GM10266 (cell line): ENCODE measurements around the gene THRB.

Source experiments
- DNase-seq: peaks from one replicate; pipeline ENCODE4 v3.0.0; 2012; ENCODE audit errors: extremely low spot score
- TF ChIP-seq, protein P1 (sequence below): IDR thresholded peaks from 2 replicates; pipeline ENCODE4 v1.5.1; 2012; ENCODE audit warnings: mild to moderate bottlenecking, low read depth; ENCODE audit not compliant: control insufficient read depth, insufficient read depth; ENCODE audit errors: missing control alignments

The THRB gene

DNA sequence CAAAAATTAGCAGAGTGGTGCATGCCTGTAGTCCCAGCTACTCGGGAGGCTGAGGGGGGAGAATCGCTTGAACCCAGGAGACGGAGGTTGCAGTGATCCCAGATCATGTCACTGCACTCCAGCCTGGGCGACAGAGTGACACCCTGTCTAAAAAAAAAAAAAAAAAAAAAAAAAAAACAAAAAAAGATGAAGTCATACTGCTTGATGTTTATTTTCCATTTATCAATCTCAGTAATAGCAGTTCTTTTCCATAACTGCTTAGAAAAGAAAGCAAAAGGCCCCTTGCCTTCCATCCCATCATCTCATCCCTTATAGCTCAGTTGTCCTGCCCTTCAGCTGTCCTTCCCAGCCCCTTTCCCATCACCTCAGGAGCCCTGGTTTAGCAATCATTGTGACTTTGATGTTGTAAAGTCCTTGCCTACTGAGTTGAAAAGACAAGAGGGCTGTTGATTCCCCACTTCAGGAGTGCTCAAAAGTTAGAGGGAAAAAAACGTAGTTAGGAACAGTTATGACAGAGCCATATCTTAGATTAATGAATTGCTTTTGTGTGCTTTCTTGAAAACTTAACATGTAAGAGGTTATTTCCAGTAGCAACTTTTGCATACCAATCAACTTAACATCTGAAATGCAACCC is 18.0 kb upstream of the THRB start:
- TF ChIP-seq, protein P1, sequence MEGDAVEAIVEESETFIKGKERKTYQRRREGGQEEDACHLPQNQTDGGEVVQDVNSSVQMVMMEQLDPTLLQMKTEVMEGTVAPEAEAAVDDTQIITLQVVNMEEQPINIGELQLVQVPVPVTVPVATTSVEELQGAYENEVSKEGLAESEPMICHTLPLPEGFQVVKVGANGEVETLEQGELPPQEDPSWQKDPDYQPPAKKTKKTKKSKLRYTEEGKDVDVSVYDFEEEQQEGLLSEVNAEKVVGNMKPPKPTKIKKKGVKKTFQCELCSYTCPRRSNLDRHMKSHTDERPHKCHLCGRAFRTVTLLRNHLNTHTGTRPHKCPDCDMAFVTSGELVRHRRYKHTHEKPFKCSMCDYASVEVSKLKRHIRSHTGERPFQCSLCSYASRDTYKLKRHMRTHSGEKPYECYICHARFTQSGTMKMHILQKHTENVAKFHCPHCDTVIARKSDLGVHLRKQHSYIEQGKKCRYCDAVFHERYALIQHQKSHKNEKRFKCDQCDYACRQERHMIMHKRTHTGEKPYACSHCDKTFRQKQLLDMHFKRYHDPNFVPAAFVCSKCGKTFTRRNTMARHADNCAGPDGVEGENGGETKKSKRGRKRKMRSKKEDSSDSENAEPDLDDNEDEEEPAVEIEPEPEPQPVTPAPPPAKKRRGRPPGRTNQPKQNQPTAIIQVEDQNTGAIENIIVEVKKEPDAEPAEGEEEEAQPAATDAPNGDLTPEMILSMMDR: no peak
- DNase-seq: no peak

DNA sequence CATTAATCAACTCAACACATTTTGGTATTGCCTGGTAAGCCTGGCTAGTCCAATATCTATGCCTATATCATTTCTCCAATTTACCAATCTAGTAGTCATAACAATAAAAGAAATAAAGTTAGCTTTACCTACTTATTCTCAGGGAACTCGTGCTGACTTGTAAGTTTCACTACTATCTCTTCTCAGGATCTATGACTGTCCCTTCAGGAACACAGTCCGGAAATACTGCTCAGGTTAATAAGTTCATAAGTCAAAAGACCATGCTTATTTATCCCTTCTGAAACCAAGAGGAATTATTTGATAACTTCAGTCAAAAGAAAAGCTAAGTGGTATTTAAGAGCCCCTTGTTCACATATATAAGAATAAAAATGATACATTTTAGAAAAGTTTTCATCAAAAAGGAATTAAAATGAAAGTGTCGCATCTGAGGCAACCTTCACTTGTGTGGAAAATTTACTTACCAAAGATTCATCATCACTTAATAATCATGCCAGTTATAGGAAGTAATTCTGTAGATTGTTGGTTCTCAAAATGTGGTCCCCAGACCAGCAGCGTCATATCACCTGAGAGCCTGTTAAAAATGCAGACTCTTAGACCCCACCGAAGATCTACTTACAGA is 15.5 kb upstream of the THRB start:
- no peak for DNase-seq
- TF ChIP-seq, protein P1: no peak

- no peak for DNase-seq
- TF ChIP-seq, protein P1: no peak
Measured at GRCh38 chr3:24508423-24508839, 13.8 kb upstream of the THRB start.

DNA sequence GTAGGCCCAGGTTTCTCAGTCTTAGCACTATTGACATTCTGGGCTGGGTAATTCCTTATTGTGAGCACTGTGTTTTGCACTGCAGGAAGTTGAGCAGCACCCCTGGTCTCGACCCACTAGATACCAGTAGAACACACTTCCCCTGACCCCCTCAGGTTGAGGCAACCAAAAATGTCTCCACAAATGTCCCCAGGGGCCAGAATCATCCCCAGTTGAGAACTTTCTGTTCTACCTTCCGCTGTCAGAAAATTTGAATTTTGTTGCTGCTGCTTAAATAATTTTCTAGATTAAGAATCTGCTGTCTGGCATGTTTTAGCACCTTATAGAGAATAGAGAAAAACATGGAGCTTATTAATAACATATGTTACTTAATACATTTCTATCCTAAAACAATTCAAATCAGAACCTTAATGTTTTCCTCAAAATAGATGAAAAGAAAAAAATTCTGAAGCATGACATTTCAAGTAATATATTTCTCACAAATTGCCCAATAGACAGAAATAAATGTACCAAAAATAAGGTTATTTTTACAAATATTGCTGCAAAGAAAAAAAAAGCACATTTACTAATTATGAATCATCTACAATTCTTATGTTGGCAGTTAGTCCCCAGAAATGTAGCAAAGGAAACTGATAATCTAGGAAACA is 13.2 kb upstream of the THRB start:
- DNase-seq: no peak
- TF ChIP-seq, protein P1: no peak

DNA sequence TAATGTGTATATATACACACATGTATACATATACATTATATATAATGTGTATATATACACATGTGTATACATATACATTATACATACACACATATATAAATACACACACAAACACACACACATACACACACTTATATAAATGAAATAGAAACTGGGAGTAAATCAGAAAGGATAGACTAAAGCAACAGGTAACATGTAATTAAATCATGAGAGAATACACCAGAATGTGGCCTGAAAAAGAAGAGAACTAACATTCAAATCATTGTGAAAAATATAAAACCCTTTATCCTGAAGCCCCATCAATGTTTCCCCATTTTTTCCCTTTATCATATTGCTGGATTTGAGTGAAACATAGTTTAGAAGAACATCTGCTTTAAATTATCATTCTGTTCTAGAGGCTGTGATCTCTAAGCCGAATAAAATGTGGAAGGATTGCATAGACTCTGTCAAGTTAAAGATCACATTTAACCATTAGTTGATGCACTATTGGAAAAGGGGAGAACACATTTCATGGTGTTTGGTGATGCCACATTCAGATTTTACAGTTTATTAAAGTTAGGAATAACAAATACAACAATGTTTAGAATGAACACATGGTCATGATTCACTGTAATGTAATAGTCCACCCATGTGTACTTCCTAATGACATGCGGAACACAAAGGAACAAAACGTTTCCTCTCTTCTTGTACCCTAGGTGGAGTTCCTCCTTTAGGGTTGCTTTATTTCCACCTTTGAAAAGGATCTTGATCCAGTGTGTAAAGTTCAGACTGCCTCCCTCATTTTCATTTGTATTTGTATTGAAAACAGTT is 12.5 kb upstream of the THRB start:
- TF ChIP-seq, protein P1: no peak
- no peak for DNase-seq

DNA sequence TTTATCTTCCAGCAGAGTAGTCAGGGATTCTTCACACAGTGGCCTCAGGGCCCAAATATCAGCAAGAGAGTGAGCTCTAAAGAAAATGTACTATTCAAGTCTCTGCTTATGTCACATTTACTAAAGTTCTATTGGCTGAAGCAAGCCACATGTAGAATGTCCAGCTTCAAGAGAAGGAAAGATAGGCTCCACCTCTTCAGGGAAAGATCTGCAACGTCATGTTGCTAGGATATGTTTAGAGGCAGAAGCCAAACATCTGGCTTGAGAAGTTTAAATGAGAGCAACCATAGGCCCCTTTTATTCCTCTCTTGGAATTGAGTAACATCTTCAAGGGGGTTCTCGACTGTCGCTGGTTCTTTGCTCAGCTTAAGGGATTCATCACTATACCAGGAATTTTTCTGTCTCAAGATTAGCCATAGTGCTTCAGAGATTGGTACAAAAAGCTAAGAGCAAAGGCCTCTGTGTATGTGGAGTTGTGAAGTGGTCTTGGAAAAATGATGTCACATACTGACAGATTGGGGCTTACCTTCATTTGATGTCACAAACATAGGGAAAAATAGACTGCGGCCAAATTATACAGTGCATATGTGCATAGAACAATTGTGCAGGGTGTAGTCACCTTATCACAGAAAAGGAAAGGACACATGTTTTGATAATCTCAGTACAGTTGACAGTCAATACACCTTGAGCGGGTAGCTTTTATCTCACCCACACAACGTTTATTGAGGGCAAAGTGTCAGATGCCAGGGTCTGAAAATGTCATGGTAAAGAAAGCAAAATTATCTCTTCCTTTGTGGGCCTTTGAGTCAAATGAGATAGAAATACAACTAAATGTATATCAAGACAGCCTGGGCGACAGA is 11.3 kb upstream of the THRB start:
- no peak for DNase-seq
- TF ChIP-seq, protein P1: no peak
